ENCODE data around the gene MRPL58. TPM values are rescaled to one million over a fixed set of nuclear protein-coding genes. Genes with fewer than 3 reads are reported as not detected.
A peak's percentile ranks its signal among the peaks of the same experiment; 100 is the strongest.

The MRPL58 gene
- total and polyA plus RNA-seq, 5 experiments from 2014 or later: 23.9 to 58.1 (median 44.9) TPM

DNA sequence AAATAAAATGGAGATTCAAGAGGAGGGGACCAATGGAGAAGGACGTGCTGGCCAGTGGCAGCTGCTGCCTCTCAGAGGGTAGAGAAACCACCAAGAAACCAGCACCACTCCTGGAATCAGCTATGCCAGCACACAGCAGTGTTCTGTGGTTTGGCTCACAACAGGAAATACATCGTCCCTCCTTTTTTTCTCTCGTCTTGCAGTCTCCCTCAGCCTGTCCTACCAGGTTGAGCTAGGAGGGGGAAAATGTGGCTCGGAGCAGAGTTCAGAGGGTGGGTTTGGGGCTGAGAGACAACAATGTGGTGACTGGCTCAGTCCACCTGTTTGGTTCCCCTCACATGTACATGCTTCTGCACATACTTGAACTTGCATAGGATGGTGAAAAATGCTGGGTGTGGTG lies 55.4 kb downstream of the MRPL58 start:
- Mint-ChIP-seq H3K27me3 (no peaks in the 10 kb centered on the region), H3K4me1 (peaks cover 10 to 27% (median 19%) of the 10 kb centered on the region in 4 donors), H3K27ac (peak overlapping the region; percentile 38 to 91 (median 80)), H3K9me3 (no peaks in the 10 kb centered on the region), H3K36me3 (peaks cover 0 to 22% (median 6%) of the 10 kb centered on the region in 3 donors), H3K4me3 (peak overlapping the region in 9 of 10 donors; percentile 16 to 79 (median 60))
- POLR2A ChIA-PET: interaction anchor here (0.5 to 2.4 kb wide), 15 partner anchors 10 to 115 kb away, joined by 3 to 15 read pairs (median 4); partner anchors contain the start of genes ARMC7, MRPL58, SLC16A5 and SUMO2
- DNase-seq (peak in 3 of 10 donors; percentile 17 to 45 (median 44)), ATAC-seq (peak; percentile 88 to 92)

DNA sequence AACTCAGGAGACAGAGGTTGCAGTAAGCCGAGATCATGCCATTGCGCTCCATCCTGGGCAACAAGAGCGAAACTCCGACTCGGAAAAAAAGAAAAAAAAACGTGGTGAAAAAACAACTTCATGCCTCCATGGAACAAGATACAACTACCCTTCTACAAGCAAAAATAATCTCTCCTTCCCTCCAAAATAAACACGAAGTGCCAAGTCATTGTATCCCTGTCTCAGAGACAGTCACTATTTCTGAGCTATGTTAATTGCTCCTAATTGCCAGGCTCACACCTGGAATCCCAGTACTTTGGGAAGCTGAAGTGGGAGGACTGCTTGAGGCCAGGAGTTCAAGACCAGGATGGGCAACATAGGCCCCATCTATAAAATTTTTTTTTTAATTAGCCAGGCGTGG lies 56.3 kb downstream of the MRPL58 start:
- H3K9me3 Mint-ChIP-seq: no peaks in the 10 kb centered on the region
- no peaks in the 10 kb centered on the region for H3K27me3 Mint-ChIP-seq
- POLR2A ChIA-PET: interaction anchor here (0.7 to 2.2 kb wide), 4 partner anchors 9 to 41 kb away, joined by 3 to 9 read pairs (median 6); partner anchors contain the start of gene ARMC7
- DNase-seq: no peak
- peak overlapping the region in 1 of 10 donors; percentile 11 for H3K4me3 Mint-ChIP-seq
- H3K27ac Mint-ChIP-seq: peak overlapping the region in 3 of 10 donors; percentile 23 to 80 (median 62)
- H3K4me1 Mint-ChIP-seq: peaks cover 10 to 27% (median 19%) of the 10 kb centered on the region in 4 donors
- no peak for ATAC-seq
- peaks cover 0 to 13% (median 3%) of the 10 kb centered on the region in 3 donors for H3K36me3 Mint-ChIP-seq

DNA sequence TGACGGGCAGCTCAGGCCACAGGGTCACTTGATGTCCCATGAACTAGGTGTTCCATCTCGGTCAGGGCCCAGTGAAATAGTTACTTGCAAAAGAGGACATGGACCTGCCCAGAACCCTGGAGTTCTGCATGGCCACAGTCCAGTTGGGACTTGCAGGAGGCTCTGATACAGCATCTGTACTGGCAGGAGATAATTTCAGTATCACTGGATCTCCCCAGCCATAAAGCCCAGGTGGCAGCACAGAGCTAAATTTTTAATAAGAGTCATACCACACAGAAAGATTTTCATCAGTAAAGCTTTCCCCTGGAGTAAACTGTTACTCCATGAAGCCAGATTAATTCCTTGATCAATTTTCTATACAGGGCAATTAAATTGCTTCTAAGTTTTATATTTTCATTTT lies 57.3 kb downstream of the MRPL58 start:
- Mint-ChIP-seq H3K27ac (peak overlapping the region in 3 of 10 donors; percentile 43 to 79 (median 44)), H3K9me3 (no peaks in the 10 kb centered on the region), H3K4me3 (no peak overlapping the region), H3K36me3 (peaks cover 0 to 3% (median 0%) of the 10 kb centered on the region in 3 donors), H3K27me3 (no peaks in the 10 kb centered on the region), H3K4me1 (peaks cover 8 to 27% (median 19%) of the 10 kb centered on the region in 4 donors)
- ATAC-seq (peak in 1 of 2 donors; percentile 46), DNase-seq (no peak)
- POLR2A ChIA-PET: interaction anchor here (0.6 to 1.2 kb wide), 6 partner anchors 13 to 63 kb away, joined by 3 to 4 read pairs (median 3); partner anchors contain the start of gene ARMC7

Other genes starting within 250 kb of the MRPL58 start
- 10 to 100 TPM; 66.5 to 71.5 TPM for gene NAT9, start 236.3 kb upstream of the MRPL58 start, total RNA-seq
- 10 to 100 TPM in 2 of 3 donors, 1 to 10 TPM in 1; 9.8 to 28.3 (median 20.2) TPM for gene NAT9, start 236.3 kb upstream of the MRPL58 start, polyA plus RNA-seq
- gene GRIN2C, start 152.8 kb upstream of the MRPL58 start, total RNA-seq: under 1 TPM in 1 of 2 experiments, not detected in 1; 0.08 TPM
- under 1 TPM in 1 of 3 donors, not detected in 2; 0.08 TPM for gene GRIN2C, start 152.8 kb upstream of the MRPL58 start, polyA plus RNA-seq
- 10 to 100 TPM; 10.7 to 12.7 TPM for gene FDXR, start 139.7 kb upstream of the MRPL58 start, total RNA-seq
- 1 to 10 TPM; 3.9 to 7.2 (median 4.2) TPM for gene FDXR, start 139.7 kb upstream of the MRPL58 start, polyA plus RNA-seq
- not detected for gene FADS6, start 119.0 kb upstream of the MRPL58 start, total RNA-seq
- not detected for gene FADS6, start 119.0 kb upstream of the MRPL58 start, polyA plus RNA-seq
- not detected for gene USH1G, start 89.4 kb upstream of the MRPL58 start, total RNA-seq
- gene USH1G, start 89.4 kb upstream of the MRPL58 start, polyA plus RNA-seq: not detected
- not detected for gene OTOP2, start 88.4 kb upstream of the MRPL58 start, total RNA-seq
- not detected for gene OTOP2, start 88.4 kb upstream of the MRPL58 start, polyA plus RNA-seq
- not detected for gene OTOP3, start 76.8 kb upstream of the MRPL58 start, total RNA-seq
- not detected for gene OTOP3, start 76.8 kb upstream of the MRPL58 start, polyA plus RNA-seq
- gene HID1, start 39.9 kb upstream of the MRPL58 start, total RNA-seq: 10 to 100 TPM in 1 of 2 experiments, 1 to 10 TPM in 1; 9.5 to 15.0 TPM
- 1 to 10 TPM; 4.2 to 6.9 (median 4.7) TPM for gene HID1, start 39.9 kb upstream of the MRPL58 start, polyA plus RNA-seq
- under 1 TPM; 0.10 to 0.11 TPM for gene CDR2L, start 25.0 kb upstream of the MRPL58 start, total RNA-seq
- gene CDR2L, start 25.0 kb upstream of the MRPL58 start, polyA plus RNA-seq: not detected
- gene ATP5PD, start 34.3 kb downstream of the MRPL58 start, total RNA-seq: 100 to 1,000 TPM; 149 to 160 TPM
- gene ATP5PD, start 34.3 kb downstream of the MRPL58 start, polyA plus RNA-seq: 100 to 1,000 TPM; 406 to 455 (median 449) TPM
- 10 to 100 TPM; 25.0 to 28.6 TPM for gene KCTD2, start 34.6 kb downstream of the MRPL58 start, total RNA-seq
- 10 to 100 TPM in 1 of 3 donors, 1 to 10 TPM in 2; 6.8 to 10.9 (median 7.8) TPM for gene KCTD2, start 34.6 kb downstream of the MRPL58 start, polyA plus RNA-seq
- gene SLC16A5, start 75.3 kb downstream of the MRPL58 start, total RNA-seq: 10 to 100 TPM; 14.2 to 14.8 TPM
- gene SLC16A5, start 75.3 kb downstream of the MRPL58 start, polyA plus RNA-seq: 1 to 10 TPM; 1.4 to 4.1 (median 3.1) TPM
- 10 to 100 TPM; 15.6 to 16.7 TPM for gene ARMC7, start 97.3 kb downstream of the MRPL58 start, total RNA-seq
- gene ARMC7, start 97.3 kb downstream of the MRPL58 start, polyA plus RNA-seq: 1 to 10 TPM; 2.7 to 3.3 (median 2.9) TPM
- 10 to 100 TPM; 52.8 to 66.6 TPM for gene NT5C, start 119.1 kb downstream of the MRPL58 start, total RNA-seq
- 10 to 100 TPM; 46.0 to 53.6 (median 50.6) TPM for gene NT5C, start 119.1 kb downstream of the MRPL58 start, polyA plus RNA-seq
- 10 to 100 TPM; 25.6 to 27.0 TPM for gene JPT1, start 141.8 kb downstream of the MRPL58 start, total RNA-seq
- gene JPT1, start 141.8 kb downstream of the MRPL58 start, polyA plus RNA-seq: 10 to 100 TPM; 68.6 to 76.6 (median 70.7) TPM
- gene SUMO2, start 170.3 kb downstream of the MRPL58 start, total RNA-seq: 100 to 1,000 TPM; 250 to 255 TPM
- 100 to 1,000 TPM; 293 to 381 (median 325) TPM for gene SUMO2, start 170.3 kb downstream of the MRPL58 start, polyA plus RNA-seq
- gene NUP85, start 193.0 kb downstream of the MRPL58 start, total RNA-seq: 100 to 1,000 TPM; 150 to 155 TPM
- 10 to 100 TPM; 17.3 to 39.4 (median 21.4) TPM for gene NUP85, start 193.0 kb downstream of the MRPL58 start, polyA plus RNA-seq
- 100 to 1,000 TPM; 105 to 107 TPM for gene GGA3, start 248.9 kb downstream of the MRPL58 start, total RNA-seq
- 10 to 100 TPM in 2 of 3 donors, 1 to 10 TPM in 1; 6.2 to 20.1 (median 14.7) TPM for gene GGA3, start 248.9 kb downstream of the MRPL58 start, polyA plus RNA-seq
- gene MRPS7, start 249.2 kb downstream of the MRPL58 start, total RNA-seq: 10 to 100 TPM; 40.5 to 41.1 TPM
- gene MRPS7, start 249.2 kb downstream of the MRPL58 start, polyA plus RNA-seq: 100 to 1,000 TPM; 113 to 132 (median 122) TPM